ENCODE data around the gene SLIT1. TPM values are rescaled to one million over a fixed set of nuclear protein-coding genes. Genes with fewer than 3 reads are reported as not detected.

SLIT1 gene
- total RNA-seq, 4 donors from 2014 or later, result 0.04 to 0.13 TPM; not detected in 2

GRCh38 chr10:97058521-97058920 lies 127.2 kb downstream of the SLIT1 start:
- no peak overlapping the region for H3K4me3 ChIP-seq
- no peaks in the 10 kb centered on the region for H3K9me3 ChIP-seq
- 40% methylated on average over 1 of the region's 4 CpGs; no CpG with 5 or more reads in 1 of the 2 donors for WGBS, 2 donors (ENCODE audit: low coverage in 1 of 2)
- H3K27me3 ChIP-seq, result no peaks in the 10 kb centered on the region
- no peak for TF ChIP-seq POLR2AphosphoS5 (IDR thresholded peaks at IDR 0.05)
- no peak for TF ChIP-seq CTCF (IDR thresholded peaks at IDR 0.05)
- no peak for TF ChIP-seq EP300 (IDR thresholded peaks at IDR 0.05)
- no peak for TF ChIP-seq POLR2A (IDR thresholded peaks at IDR 0.05)
- H3K4me1 ChIP-seq, result peaks cover 0 to 10% (median 0%) of the 10 kb centered on the region in 3 donors
- no peak overlapping the region for H3K27ac ChIP-seq
- H3K36me3 ChIP-seq, result no peaks in the 10 kb centered on the region
- ATAC-seq, result peak; percentile 50

GRCh38 chr10:97057491-97058235 lies 128.1 kb downstream of the SLIT1 start:
- Histone ChIP-seq H3K4me1 (peaks cover 0 to 10% (median 0%) of the 10 kb centered on the region in 3 donors), H3K36me3 (no peaks in the 10 kb centered on the region), H3K27ac (no peak overlapping the region), H3K4me3 (no peak overlapping the region), H3K9me3 (no peaks in the 10 kb centered on the region), H3K27me3 (no peaks in the 10 kb centered on the region)
- no peak for TF ChIP-seq EP300 (IDR thresholded peaks at IDR 0.05)
- TF ChIP-seq CTCF (IDR thresholded peaks at IDR 0.05), result no peak
- TF ChIP-seq POLR2A (IDR thresholded peaks at IDR 0.05), result no peak
- no peak for TF ChIP-seq POLR2AphosphoS5 (IDR thresholded peaks at IDR 0.05)
- no peak for ATAC-seq
- WGBS, 2 donors (ENCODE audit: low coverage in 1 of 2), result 69 to 82% methylated on average over 6 to 7 of the region's 9 CpGs

- no peak for ATAC-seq
- Histone ChIP-seq H3K4me3 (no peak overlapping the region), H3K36me3 (no peaks in the 10 kb centered on the region), H3K4me1 (peaks cover 0 to 10% (median 0%) of the 10 kb centered on the region in 3 donors), H3K9me3 (no peaks in the 10 kb centered on the region), H3K27me3 (no peaks in the 10 kb centered on the region), H3K27ac (no peak overlapping the region)
- no peak for TF ChIP-seq CTCF (IDR thresholded peaks at IDR 0.05)
- no peak for TF ChIP-seq POLR2AphosphoS5 (IDR thresholded peaks at IDR 0.05)
- no peak for TF ChIP-seq POLR2A (IDR thresholded peaks at IDR 0.05)
- no peak for TF ChIP-seq EP300 (IDR thresholded peaks at IDR 0.05)
- 65 to 90% methylated on average over 4 to 6 of the region's 12 CpGs for WGBS, 2 donors (ENCODE audit: low coverage in 1 of 2)
These were observed 129.6 kb downstream of the SLIT1 start for GRCh38 chr10:97056003-97056630.

- Histone ChIP-seq H3K27ac (no peak overlapping the region), H3K36me3 (no peaks in the 10 kb centered on the region), H3K4me3 (no peak overlapping the region), H3K27me3 (peaks cover 12% of the 10 kb centered on the region), H3K9me3 (no peaks in the 10 kb centered on the region), H3K4me1 (peaks cover 0 to 4% (median 0%) of the 10 kb centered on the region in 3 donors)
- 71 to 83% methylated on average over 1 to 2 of the region's 2 CpGs for WGBS, 2 donors (ENCODE audit: low coverage in 1 of 2)
- no peak for TF ChIP-seq POLR2AphosphoS5 (IDR thresholded peaks at IDR 0.05)
- TF ChIP-seq EP300 (IDR thresholded peaks at IDR 0.05), result no peak
- no peak for TF ChIP-seq POLR2A (IDR thresholded peaks at IDR 0.05)
- TF ChIP-seq CTCF (IDR thresholded peaks at IDR 0.05), result no peak
- no peak for ATAC-seq
These were observed 132.5 kb downstream of the SLIT1 start for GRCh38 chr10:97053276-97053675.
